SHP77 (cell line): Measurements from ENCODE around the gene SEPTIN5.

Experiments used
- DNase-seq, 2 experiments: peaks; one replicate each; lab custom pipeline; 2025; lab: John Stamatoyannopoulos, UW

The SEPTIN5 gene

GRCh38 chr22:19705181-19705934, 8.9 kb upstream of the SEPTIN5 start:
- DNase-seq: no peak

GRCh38 chr22:19706661-19707151, 7.6 kb upstream of the SEPTIN5 start:
- DNase-seq: no peak

GRCh38 chr22:19707347-19708290, 6.7 kb upstream of the SEPTIN5 start:
- DNase-seq: no peak

- DNase-seq: no peak
Measured at GRCh38 chr22:19708321-19709011, 5.8 kb upstream of the SEPTIN5 start.

GRCh38 chr22:19709063-19709769, 5.1 kb upstream of the SEPTIN5 start:
- DNase-seq: no peak

GRCh38 chr22:19710020-19710768, 4.1 kb upstream of the SEPTIN5 start:
- no peak for DNase-seq

GRCh38 chr22:19710769-19711106, 3.6 kb upstream of the SEPTIN5 start:
- DNase-seq: no peak

- DNase-seq: no peak
Measured at GRCh38 chr22:19713245-19713644, 1.1 kb upstream of the SEPTIN5 start.

- DNase-seq: peak in 1 of 2 experiments; percentile 19
Measured at GRCh38 chr22:19713650-19714311, 522 bp upstream of the SEPTIN5 start.

- DNase-seq: no peak
Measured at GRCh38 chr22:19715188-19715930, 1.1 kb downstream of the SEPTIN5 start.

GRCh38 chr22:19716041-19716828, 1.9 kb downstream of the SEPTIN5 start:
- DNase-seq: no peak

GRCh38 chr22:19716829-19717105, 2.5 kb downstream of the SEPTIN5 start:
- DNase-seq: no peak

GRCh38 chr22:19717181-19717580, 2.9 kb downstream of the SEPTIN5 start:
- no peak for DNase-seq

- DNase-seq: peak; percentile 38 to 47
Measured at GRCh38 chr22:19717691-19718455, 3.6 kb downstream of the SEPTIN5 start.

- no peak for DNase-seq
Measured at GRCh38 chr22:19718456-19719049, 4.2 kb downstream of the SEPTIN5 start.

- no peak for DNase-seq
Measured at GRCh38 chr22:19719050-19719482, 4.8 kb downstream of the SEPTIN5 start.

GRCh38 chr22:19719488-19720021, 5.3 kb downstream of the SEPTIN5 start:
- no peak for DNase-seq
